ENCODE measurements around the gene ATP6V0A1. TPM values are rescaled to one million over a fixed set of nuclear protein-coding genes. Genes with fewer than 3 reads are reported as not detected.

The ATP6V0A1 gene
- polyA plus RNA-seq, 1 donor from 2014 or later = 92.1 TPM

DNA sequence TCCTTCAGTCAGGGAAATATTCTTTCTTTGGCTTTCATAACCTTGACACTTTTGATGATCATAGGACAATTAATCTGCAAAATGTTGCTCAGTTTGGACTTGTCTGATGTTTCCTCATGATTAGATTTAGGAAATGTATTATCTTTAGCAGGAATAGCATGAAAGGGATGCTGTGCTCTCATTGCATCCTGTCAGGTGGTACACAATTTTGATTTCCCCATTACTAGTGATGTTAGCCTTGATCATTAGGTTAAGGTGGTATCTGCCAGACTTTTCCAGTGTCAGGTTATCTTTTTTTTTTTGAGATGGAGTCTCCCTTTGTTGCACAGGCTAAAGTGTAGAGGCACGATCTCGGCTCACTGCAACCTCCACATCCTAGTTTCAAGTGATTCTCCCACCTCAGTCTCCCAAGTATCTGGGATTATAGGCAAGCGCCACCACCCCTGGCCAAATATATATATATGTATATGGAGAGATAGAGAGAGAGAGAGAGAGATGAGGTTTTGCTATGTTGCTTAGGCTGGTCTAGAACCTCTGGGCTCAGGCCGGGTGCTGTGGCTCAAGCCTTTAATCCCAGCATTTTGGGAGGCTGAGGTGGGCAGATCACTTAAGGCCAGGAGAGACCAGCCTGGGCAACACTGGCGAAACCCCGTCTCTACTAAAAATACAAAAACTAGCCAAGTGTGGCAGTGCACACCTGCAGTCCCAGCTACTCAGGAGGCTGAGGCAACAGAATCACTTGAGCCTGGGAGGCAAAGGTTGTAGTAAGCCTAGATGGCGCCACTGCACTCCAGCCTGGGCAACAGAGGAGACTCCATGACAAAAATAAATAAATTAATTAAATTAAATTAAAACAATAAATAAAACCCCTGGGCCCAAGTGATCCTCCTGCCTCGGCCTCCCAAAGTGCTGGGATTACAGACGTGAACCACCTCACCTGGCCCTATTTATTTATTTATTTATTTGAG lies 19.8 kb upstream of the ATP6V0A1 start:
- Histone ChIP-seq H3K4me3 (ENCODE audit: low read length) (no peak overlapping the region), H3K4me2 (ENCODE audit: low read length) (no peak overlapping the region), H3K9me2 (ENCODE audit: insufficient read depth, low read length) (no peaks in the 10 kb centered on the region), H3F3A (ENCODE audit: insufficient read depth, low read length, poor library complexity, severe bottlenecking) (no peaks in the 10 kb centered on the region), H3K79me2 (replicated peaks; ENCODE audit: insufficient read depth, low read length) (no peaks in the 10 kb centered on the region), H2AFZ (ENCODE audit: low read depth, low read length) (no peak overlapping the region), H3K9ac (ENCODE audit: low read length) (no peak overlapping the region), H3K9me3 (ENCODE audit: low read length) (no peaks in the 10 kb centered on the region), H3K27me3 (ENCODE audit: insufficient read depth, low read depth, low read length) (no peaks in the 10 kb centered on the region), H3K27ac (ENCODE audit: low read length) (no peak overlapping the region), H4K20me1 (ENCODE audit: insufficient read depth) (no peaks in the 10 kb centered on the region), H3K36me3 (ENCODE audit: insufficient read depth, low read length) (no peaks in the 10 kb centered on the region)
- TF ChIP-seq EP300 (conservative IDR thresholded peaks at IDR 0.05; ENCODE audit: poor library complexity, severe bottlenecking) = no peak
- TF ChIP-seq CTCF (IDR thresholded peaks at IDR 0.05; ENCODE audit: poor library complexity, severe bottlenecking) = no peak
- TF ChIP-seq MXI1 (conservative IDR thresholded peaks at IDR 0.05; ENCODE audit: poor library complexity, severe bottlenecking) = no peak
- TF ChIP-seq RAD21 (conservative IDR thresholded peaks at IDR 0.05) = no peak
- TF ChIP-seq EZH2 (IDR thresholded peaks at IDR 0.05; ENCODE audit: borderline replicate concordance, insufficient read depth, low read length, poor library complexity, severe bottlenecking) = no peak
- no peak for TF ChIP-seq SMC3 (conservative IDR thresholded peaks at IDR 0.05; ENCODE audit: poor library complexity)
- TF ChIP-seq, protein P1, sequence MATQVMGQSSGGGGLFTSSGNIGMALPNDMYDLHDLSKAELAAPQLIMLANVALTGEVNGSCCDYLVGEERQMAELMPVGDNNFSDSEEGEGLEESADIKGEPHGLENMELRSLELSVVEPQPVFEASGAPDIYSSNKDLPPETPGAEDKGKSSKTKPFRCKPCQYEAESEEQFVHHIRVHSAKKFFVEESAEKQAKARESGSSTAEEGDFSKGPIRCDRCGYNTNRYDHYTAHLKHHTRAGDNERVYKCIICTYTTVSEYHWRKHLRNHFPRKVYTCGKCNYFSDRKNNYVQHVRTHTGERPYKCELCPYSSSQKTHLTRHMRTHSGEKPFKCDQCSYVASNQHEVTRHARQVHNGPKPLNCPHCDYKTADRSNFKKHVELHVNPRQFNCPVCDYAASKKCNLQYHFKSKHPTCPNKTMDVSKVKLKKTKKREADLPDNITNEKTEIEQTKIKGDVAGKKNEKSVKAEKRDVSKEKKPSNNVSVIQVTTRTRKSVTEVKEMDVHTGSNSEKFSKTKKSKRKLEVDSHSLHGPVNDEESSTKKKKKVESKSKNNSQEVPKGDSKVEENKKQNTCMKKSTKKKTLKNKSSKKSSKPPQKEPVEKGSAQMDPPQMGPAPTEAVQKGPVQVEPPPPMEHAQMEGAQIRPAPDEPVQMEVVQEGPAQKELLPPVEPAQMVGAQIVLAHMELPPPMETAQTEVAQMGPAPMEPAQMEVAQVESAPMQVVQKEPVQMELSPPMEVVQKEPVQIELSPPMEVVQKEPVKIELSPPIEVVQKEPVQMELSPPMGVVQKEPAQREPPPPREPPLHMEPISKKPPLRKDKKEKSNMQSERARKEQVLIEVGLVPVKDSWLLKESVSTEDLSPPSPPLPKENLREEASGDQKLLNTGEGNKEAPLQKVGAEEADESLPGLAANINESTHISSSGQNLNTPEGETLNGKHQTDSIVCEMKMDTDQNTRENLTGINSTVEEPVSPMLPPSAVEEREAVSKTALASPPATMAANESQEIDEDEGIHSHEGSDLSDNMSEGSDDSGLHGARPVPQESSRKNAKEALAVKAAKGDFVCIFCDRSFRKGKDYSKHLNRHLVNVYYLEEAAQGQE (IDR thresholded peaks at IDR 0.05; ENCODE audit: borderline replicate concordance) = no peak
- no peak for TF ChIP-seq TAF1 (IDR thresholded peaks at IDR 0.05; ENCODE audit: low read depth)

DNA sequence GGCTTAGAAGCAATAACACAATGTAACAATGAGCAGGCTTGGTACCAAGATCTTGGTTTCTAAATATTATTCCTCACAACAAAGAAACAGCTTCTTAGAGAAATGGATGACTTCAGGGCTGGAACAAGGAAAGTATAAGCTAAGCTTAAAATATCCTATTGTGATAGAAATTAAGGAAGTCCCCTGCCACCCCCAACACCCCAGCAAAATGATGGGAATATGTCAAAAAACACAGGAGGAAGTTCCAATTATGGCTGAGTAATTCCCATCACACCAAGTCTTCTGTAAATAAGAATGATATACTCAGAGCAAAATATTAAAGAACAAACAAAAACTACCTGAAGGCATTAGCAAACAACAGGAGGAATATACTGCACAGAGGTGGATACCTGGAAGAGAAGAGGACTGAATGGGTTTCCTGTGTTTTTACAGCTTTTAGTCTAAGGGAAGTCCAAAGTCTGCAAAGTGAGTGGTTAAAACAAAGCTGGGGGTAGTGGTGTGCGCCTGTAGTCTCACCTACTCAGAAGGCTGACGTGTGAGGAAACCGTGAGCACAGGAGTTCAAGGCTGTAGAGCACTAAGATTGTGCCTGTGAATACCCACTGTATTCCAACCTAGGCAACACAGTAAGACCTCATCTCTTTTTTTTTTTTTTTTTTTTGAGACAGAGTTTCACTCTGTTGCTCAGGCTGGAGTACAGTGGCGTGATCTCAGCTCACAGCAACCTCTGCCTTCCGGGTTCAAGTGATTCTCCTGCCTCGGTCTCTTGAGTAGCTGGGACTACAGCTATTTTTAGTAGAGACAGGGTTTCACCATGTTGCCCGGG lies 17.1 kb upstream of the ATP6V0A1 start:
- Histone ChIP-seq H3K27me3 (ENCODE audit: insufficient read depth, low read depth, low read length) (no peaks in the 10 kb centered on the region), H3K36me3 (ENCODE audit: insufficient read depth, low read length) (no peaks in the 10 kb centered on the region), H3K4me3 (ENCODE audit: low read length) (no peak overlapping the region), H2AFZ (ENCODE audit: low read depth, low read length) (no peak overlapping the region), H3F3A (ENCODE audit: insufficient read depth, low read length, poor library complexity, severe bottlenecking) (no peaks in the 10 kb centered on the region), H3K27ac (ENCODE audit: low read length) (no peak overlapping the region), H3K79me2 (replicated peaks; ENCODE audit: insufficient read depth, low read length) (no peaks in the 10 kb centered on the region), H3K9me2 (ENCODE audit: insufficient read depth, low read length) (no peaks in the 10 kb centered on the region), H3K4me2 (ENCODE audit: low read length) (no peak overlapping the region), H3K9me3 (ENCODE audit: low read length) (no peaks in the 10 kb centered on the region), H4K20me1 (ENCODE audit: insufficient read depth) (no peaks in the 10 kb centered on the region), H3K9ac (ENCODE audit: low read length) (no peak overlapping the region)
- TF ChIP-seq EZH2 (IDR thresholded peaks at IDR 0.05; ENCODE audit: borderline replicate concordance, insufficient read depth, low read length, poor library complexity, severe bottlenecking) (no peak), POLR2AphosphoS5 (IDR thresholded peaks at IDR 0.05) (no peak), MXI1 (conservative IDR thresholded peaks at IDR 0.05; ENCODE audit: poor library complexity, severe bottlenecking) (no peak), CTCF (IDR thresholded peaks at IDR 0.05; ENCODE audit: poor library complexity, severe bottlenecking) (no peak), TAF1 (IDR thresholded peaks at IDR 0.05; ENCODE audit: low read depth) (no peak), EP300 (conservative IDR thresholded peaks at IDR 0.05; ENCODE audit: poor library complexity, severe bottlenecking) (no peak), RAD21 (conservative IDR thresholded peaks at IDR 0.05) (no peak), SMC3 (conservative IDR thresholded peaks at IDR 0.05; ENCODE audit: poor library complexity) (no peak)
- TF ChIP-seq, protein P1 (IDR thresholded peaks at IDR 0.05; ENCODE audit: borderline replicate concordance) = no peak

Measured in neural cell (in vitro differentiated cells).